ENCODE data around the gene YJEFN3. TPM values are rescaled to one million over a fixed set of nuclear protein-coding genes. Genes with fewer than 3 reads are reported as not detected.

Gene YJEFN3
- total and polyA plus RNA-seq, 2 of the 8 experiments (the other 6 are each of a cell fraction or from before 2014, with no cell fraction given) = 5.7 to 9.4 TPM

DNA sequence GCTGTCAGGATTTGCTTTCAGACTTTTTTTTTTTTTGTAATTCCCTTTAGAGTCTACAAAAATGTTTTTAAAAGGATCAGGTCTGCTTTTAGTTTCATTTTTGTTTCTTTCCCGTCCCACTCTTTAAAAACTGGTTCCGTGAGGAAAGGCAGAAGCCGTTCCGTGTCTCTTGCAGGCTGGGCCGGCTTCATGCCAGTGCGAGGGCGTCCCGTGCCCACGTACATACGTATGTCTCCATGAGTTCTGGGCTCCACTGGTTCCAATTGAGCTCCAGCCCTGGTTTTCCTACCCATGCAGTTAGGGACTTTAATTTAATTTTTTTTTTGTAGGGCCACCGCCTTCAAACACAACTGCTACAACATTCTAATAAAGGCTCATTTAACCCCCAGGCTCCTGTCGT is 22.1 kb upstream of the YJEFN3 start:
- H3K4me1 ChIP-seq (replicated peaks in 1 of 4; ENCODE audit: control insufficient read depth in 3 of 4, insufficient read depth in 4 of 4, low read length in 3 of 4) = no peaks in the 10 kb centered on the region
- no peak overlapping the region for H2AK5ac ChIP-seq (ENCODE audit: low read depth, low read length)
- no peak overlapping the region for H2BK5ac ChIP-seq (ENCODE audit: low read depth, low read length)
- peaks cover 4% of the 10 kb centered on the region for H3K79me1 ChIP-seq (ENCODE audit: low read depth, low read length)
- H4K5ac ChIP-seq (ENCODE audit: insufficient read length, low read depth, low read length) = no peak overlapping the region
- WGBS, 2 experiments (ENCODE audit: extremely low coverage in 1 of 2, insufficient coverage in 1 of 2, insufficient read length in 1 of 2, insufficient replicate concordance in 2 of 2, low coverage in 1 of 2, low lambda C conversion rate in 2 of 2, missing lambda C conversion rate in 1 of 2) = 96% methylated on average over 12 of the region's 12 CpGs; no CpG with 5 or more reads in 1 of the 2 experiments
- H4K8ac ChIP-seq (ENCODE audit: extremely low read depth, insufficient read depth, low read length) = no peak overlapping the region; the same call in 1 of the 2 replicates
- peaks cover 2% of the 10 kb centered on the region; the same call in 1 of the 2 replicates for H3K23me2 ChIP-seq (ENCODE audit: low read depth, low read length)
- H3K4me2 ChIP-seq (ENCODE audit: insufficient read depth in 1 of 2, low read depth in 2 of 2, low read length in 2 of 2) = no peak overlapping the region
- H4K20me1 ChIP-seq (replicated peaks in 1 of 2; ENCODE audit: control insufficient read depth in 1 of 2, insufficient read depth in 2 of 2, low read length in 2 of 2) = peaks cover 0 to 2% of the 10 kb centered on the region in 2 experiments
- H2AFZ ChIP-seq (ENCODE audit: low read length) = no peak overlapping the region
- TF ChIP-seq RNF2 (IDR thresholded peaks at IDR 0.05; ENCODE audit: borderline replicate concordance, low read depth, low read length, missing control alignments, poor library complexity, severe bottlenecking) (no peak), ZNF274 (IDR thresholded peaks at IDR 0.05; ENCODE audit: borderline replicate concordance, extremely low read depth, low read length) (no peak), BCL11A (IDR thresholded peaks at IDR 0.05; ENCODE audit: low read depth in 2 of 2, low read length in 2 of 2) (no peak), SP4 (IDR thresholded peaks at IDR 0.05; ENCODE audit: low read length) (no peak), POLR2AphosphoS5 (IDR thresholded peaks at IDR 0.05; ENCODE audit: low read depth, low read length) (no peak), TAF1 (IDR thresholded peaks at IDR 0.05; ENCODE audit: low read depth, low read length) (no peak), CHD2 (IDR thresholded peaks at IDR 0.05; ENCODE audit: low read length) (no peak), SP1 (IDR thresholded peaks at IDR 0.05; ENCODE audit: low read depth, low read length) (no peak), BRCA1 (IDR thresholded peaks at IDR 0.05; ENCODE audit: low read depth, low read length) (no peak), EGR1 (IDR thresholded peaks at IDR 0.05; ENCODE audit: borderline replicate concordance, low read depth, low read length) (no peak), GTF2F1 (IDR thresholded peaks at IDR 0.05; ENCODE audit: borderline replicate concordance, low read depth, low read length) (no peak), SIN3A (conservative IDR thresholded peaks at IDR 0.05 in 1 of 2, IDR thresholded peaks at IDR 0.05 in 1 of 2; ENCODE audit: low read depth in 1 of 2, low read length in 2 of 2) (no peak)
- TF ChIP-seq, protein P1, sequence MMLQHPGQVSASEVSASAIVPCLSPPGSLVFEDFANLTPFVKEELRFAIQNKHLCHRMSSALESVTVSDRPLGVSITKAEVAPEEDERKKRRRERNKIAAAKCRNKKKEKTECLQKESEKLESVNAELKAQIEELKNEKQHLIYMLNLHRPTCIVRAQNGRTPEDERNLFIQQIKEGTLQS (IDR thresholded peaks at IDR 0.05; ENCODE audit: insufficient read depth, low read depth, low read length) = no peak
- no peak overlapping the region for H2BK20ac ChIP-seq (ENCODE audit: low read length)
- no peak overlapping the region for H2BK15ac ChIP-seq (ENCODE audit: low read length)
- no peak overlapping the region for H3K9ac ChIP-seq (replicated peaks in 1 of 4; ENCODE audit: extremely low read depth in 1 of 4, low read depth in 3 of 4, low read length in 3 of 4)
- H3K14ac ChIP-seq (ENCODE audit: insufficient read length) = no peak overlapping the region
- H3K79me2 ChIP-seq (ENCODE audit: control insufficient read depth in 1 of 2, insufficient read depth in 2 of 2, low read length in 2 of 2) = no peaks in the 10 kb centered on the region
- no peak overlapping the region for H3K4me3 ChIP-seq (ENCODE audit: extremely low read depth in 1 of 4, insufficient read depth in 2 of 4, low read depth in 3 of 4, low read length in 4 of 4)
- no peaks in the 10 kb centered on the region for H3K27me3 ChIP-seq (replicated peaks in 1 of 4; ENCODE audit: control insufficient read depth in 3 of 4, extremely low read depth in 1 of 4, insufficient read depth in 3 of 4, low read length in 3 of 4)
- H3K56ac ChIP-seq (replicated peaks; ENCODE audit: insufficient read length, low read depth, low read length) = no peak overlapping the region
- H3K36me3 ChIP-seq (ENCODE audit: control insufficient read depth in 2 of 4, insufficient read depth in 4 of 4, low read length in 3 of 4) = peaks cover 19 to 49% (median 32%) of the 10 kb centered on the region in 4 experiments
- POLR2A ChIA-PET (ENCODE audit: partially characterized antibody) = interaction anchor here (0.6 to 1.6 kb wide), 3 partner anchors 10 to 43 kb away, joined by 3 to 6 read pairs (median 4); partner anchors contain the start of gene NDUFA13
- H3K23ac ChIP-seq (ENCODE audit: insufficient read length) = no peak overlapping the region
- no peaks in the 10 kb centered on the region for H3K9me3 ChIP-seq (ENCODE audit: insufficient read depth in 2 of 2, low read depth in 1 of 2, low read length in 1 of 2)
- H2BK12ac ChIP-seq (ENCODE audit: low read depth, low read length) = no peak overlapping the region
- no peak for FAIRE-seq
- H2BK120ac ChIP-seq (replicated peaks; ENCODE audit: low read depth, low read length) = no peak overlapping the region
- no peak overlapping the region for H3K4ac ChIP-seq (replicated peaks; ENCODE audit: insufficient read length, low read depth, low read length)
- CTCF ChIA-PET (ENCODE audit: partially characterized antibody) = interaction anchor here (0.6 to 3.2 kb wide), 4 partner anchors 16 to 137 kb away, joined by 3 to 22 read pairs (median 4); partner anchors contain the start of gene GMIP
- no peak overlapping the region for H3K27ac ChIP-seq (ENCODE audit: low read depth, low read length)
- no peak for DNase-seq (ENCODE audit: low read depth in 1 of 2, low spot score in 2 of 2)
- no peak overlapping the region for H3K18ac ChIP-seq (ENCODE audit: extremely low read depth, low read length)
- no peak overlapping the region for H4K91ac ChIP-seq (replicated peaks; ENCODE audit: insufficient read length, low read length)

Measured in H1 (cell line).